Right cardiac atrium (tissue), 5 donors: ENCODE measurements around the gene NTN1. TPM values are rescaled to one million over a fixed set of nuclear protein-coding genes. Genes with fewer than 3 reads are reported as not detected.
A peak's percentile ranks its signal among the peaks of the same experiment; 100 is the strongest.

ENCODE experiments used
- ATAC-seq, 2 donors: fragments of 200-7000 bp; cut with Tn5 transposase; one replicate each; pipeline versions ENCODE4 v1.8.0 to v1.9.1; 2020; ENCODE audit warnings: moderate library complexity in 2 of 2, mild to moderate bottlenecking in 1 of 2
- DNase-seq, 3 donors: peaks; one replicate each; pipeline ENCODE4 v3.0.0-alpha.2; 2020
- H3K27ac ChIP-seq: one replicate; pipeline ENCODE4 v1.5.1; 2013; ENCODE audit warnings: mild to moderate bottlenecking, low read length, control low read depth, moderate library complexity
- H3K27me3 ChIP-seq: one replicate; pipeline ENCODE4 v1.6.1; 2013; ENCODE audit not compliant: control insufficient read depth, insufficient read depth
- H3K4me1 ChIP-seq: one replicate; pipeline ENCODE4 v1.6.1; 2013; ENCODE audit warnings: low read length; ENCODE audit not compliant: control insufficient read depth, insufficient read depth
- H3K4me3 ChIP-seq: one replicate; pipeline ENCODE4 v1.5.1; 2013; ENCODE audit warnings: low read length, control low read depth
- H3K9me3 ChIP-seq: one replicate; pipeline ENCODE4 v1.6.1; 2013; ENCODE audit warnings: low read length; ENCODE audit not compliant: control insufficient read depth
- WGBS: extraction: QIAGEN DNeasy Blood & Tissue Kit; methylation state at CpG from one replicate; pipeline ENCODE4 v1.1.7; 2013; 5-methylcytosine and 5-hydroxymethylcytosine counted together
- intact Hi-C, 4 donors: fragments of 100-400 bp; cut with DNase I; formaldehyde crosslinking; loops; one replicate each; pipeline versions ENCODE4 v1.11.0 to v1.14.0; 2022 to 2023
- polyA plus RNA-seq: library from polyadenylated mRNA; stranded (reverse); fragments of 200-250 nt; gene quantifications from one replicate; pipeline ENCODE4 v1.2.3, GENCODE V29; 2013
- total RNA-seq, 4 donors: library from RNA; stranded (reverse); fragmentation: NEBNext Ultra II Directional; extraction: Animal tissue kit (Norgen Biotek cat#: 25700); gene quantifications; one replicate each; pipeline ENCODE4 v1.2.1, GENCODE V29; 2021
- donor health status: healthy with polysubstance abuse.
- donor health status: DM: no; HTN: yes; CAD: no.
- donor health status: DM: no; HTN: no; CAD: no.
- donor health status: DM: no; HTN: yes; CAD: no; lungs with severe emphysema.
- donor health status: DM: yes; HTN: yes; CAD: no.

NTN1 gene
- total and polyA plus RNA-seq, 5 donors: 90.5 to 265 (median 179) TPM

- WGBS: 72% methylated on average over 9 of the region's 9 CpGs
Observed at GRCh38 chr17:9062399-9062902, 41.1 kb downstream of the NTN1 start.

DNA sequence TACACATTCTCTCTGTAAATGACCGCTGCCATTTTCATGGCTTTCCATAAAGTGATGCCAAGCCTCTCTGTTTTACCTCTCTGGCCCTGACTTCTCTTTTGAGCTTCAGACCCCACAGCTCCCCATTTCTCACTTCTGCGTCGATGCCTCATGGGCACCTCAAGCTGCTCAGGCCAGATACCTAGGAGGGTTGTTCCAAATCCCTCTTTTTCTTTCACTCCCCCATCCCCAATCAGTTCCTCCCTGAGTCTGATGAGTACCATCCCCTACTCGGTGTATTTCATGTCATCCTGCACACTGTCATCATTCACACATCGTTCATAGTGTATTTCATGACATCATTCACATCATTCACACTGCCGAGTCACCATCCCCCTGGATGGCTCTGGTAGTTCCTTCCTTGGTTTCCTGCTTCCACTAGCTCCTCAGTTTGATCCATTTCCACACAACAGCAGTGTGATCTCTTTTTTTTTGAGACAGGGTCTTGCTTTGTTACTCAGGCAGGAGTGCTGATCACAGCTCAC is 43.1 kb downstream of the NTN1 start:
- intact Hi-C loops: no loop called here
- H3K9me3 ChIP-seq: no peaks in the 10 kb centered on the region
- WGBS: 79% methylated on average over 6 of the region's 6 CpGs
- no peak overlapping the region for H3K4me3 ChIP-seq
- ATAC-seq (no peak), DNase-seq (no peak)
- no peak overlapping the region for H3K27ac ChIP-seq
- no peaks in the 10 kb centered on the region for H3K4me1 ChIP-seq
- H3K27me3 ChIP-seq: no peaks in the 10 kb centered on the region

More at GRCh38 chr17:9062399-9062902, 41.1 kb downstream of the NTN1 start:
- Histone ChIP-seq H3K4me3 (no peak overlapping the region), H3K9me3 (no peaks in the 10 kb centered on the region), H3K27ac (no peak overlapping the region), H3K4me1 (no peaks in the 10 kb centered on the region), H3K27me3 (no peaks in the 10 kb centered on the region)
- DNase-seq (no peak), ATAC-seq (no peak)
- intact Hi-C loops: no loop called here

GRCh38 chr17:9071016-9071415 is 49.7 kb downstream of the NTN1 start:
- DNase-seq (peak in 1 of 3 donors; percentile 18), ATAC-seq (peak; percentile 34 to 61)
- no peaks in the 10 kb centered on the region for H3K9me3 ChIP-seq
- H3K4me1 ChIP-seq: peaks cover 10% of the 10 kb centered on the region
- 54% methylated on average over 10 of the region's 10 CpGs for WGBS
- H3K27me3 ChIP-seq: no peaks in the 10 kb centered on the region
- intact Hi-C loops: no loop called here
- no peak overlapping the region for H3K4me3 ChIP-seq
- peak overlapping the region; percentile 92 for H3K27ac ChIP-seq

DNA sequence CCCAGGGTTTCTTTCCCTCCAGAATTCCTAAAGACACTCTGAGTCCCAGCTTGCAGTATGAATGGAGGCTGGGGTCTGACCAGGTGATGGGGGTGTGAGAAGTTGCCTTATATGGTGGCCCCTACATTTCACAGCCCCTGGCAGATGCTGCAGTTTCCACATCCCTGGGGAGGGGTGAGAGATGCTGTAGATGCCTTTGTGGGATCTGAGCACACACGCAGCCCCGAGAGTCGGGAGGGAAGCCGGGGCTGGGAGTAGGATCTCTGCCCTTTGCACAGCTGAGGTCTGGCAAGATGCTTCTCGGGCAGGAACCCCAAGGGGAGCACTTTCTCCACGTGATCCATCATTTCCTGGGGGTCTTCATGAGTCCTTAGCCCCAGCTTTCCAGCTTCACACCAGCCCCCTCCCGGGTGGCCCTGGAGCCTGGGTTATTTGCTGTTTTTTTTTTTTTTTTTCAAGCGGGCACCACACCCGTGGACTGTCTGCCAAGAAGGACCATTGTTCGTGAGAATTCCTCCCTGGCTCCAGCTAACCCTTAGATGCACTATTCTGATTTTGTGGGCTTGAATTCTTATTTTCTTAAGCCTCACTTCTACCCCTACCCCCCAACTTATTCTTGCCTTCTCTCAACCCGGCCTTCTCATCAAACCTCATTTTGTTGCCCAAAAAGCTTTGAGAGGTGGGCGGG is 50.6 kb downstream of the NTN1 start:
- DNase-seq (no peak), ATAC-seq (peak; percentile 60 to 70)
- no peak overlapping the region for H3K4me3 ChIP-seq
- H3K4me1 ChIP-seq: peaks cover 10% of the 10 kb centered on the region
- H3K9me3 ChIP-seq: no peaks in the 10 kb centered on the region
- H3K27me3 ChIP-seq: no peaks in the 10 kb centered on the region
- intact Hi-C loops: no loop called here
- peak overlapping the region; percentile 62 for H3K27ac ChIP-seq
- WGBS: 33% methylated on average over 12 of the region's 12 CpGs

GRCh38 chr17:9072696-9073339 is 51.5 kb downstream of the NTN1 start:
- no peaks in the 10 kb centered on the region for H3K27me3 ChIP-seq
- H3K4me3 ChIP-seq: no peak overlapping the region
- intact Hi-C loops: no loop called here
- peaks cover 12% of the 10 kb centered on the region for H3K4me1 ChIP-seq
- ATAC-seq (peak; percentile 63 to 76), DNase-seq (peak; percentile 85 to 94 (median 91))
- H3K9me3 ChIP-seq: no peaks in the 10 kb centered on the region
- peak overlapping the region; percentile 47 for H3K27ac ChIP-seq
- 43% methylated on average over 17 of the region's 17 CpGs for WGBS

GRCh38 chr17:9074131-9074530 is 52.8 kb downstream of the NTN1 start:
- H3K4me1 ChIP-seq: peaks cover 14% of the 10 kb centered on the region
- no peak overlapping the region for H3K4me3 ChIP-seq
- no peaks in the 10 kb centered on the region for H3K27me3 ChIP-seq
- ATAC-seq (peak in 1 of 2 donors; percentile 40), DNase-seq (peak in 2 of 3 donors; percentile 25 to 54)
- H3K27ac ChIP-seq: no peak overlapping the region
- no peaks in the 10 kb centered on the region for H3K9me3 ChIP-seq
- intact Hi-C loops: no loop called here
- 93% methylated on average over 16 of the region's 16 CpGs for WGBS

DNA sequence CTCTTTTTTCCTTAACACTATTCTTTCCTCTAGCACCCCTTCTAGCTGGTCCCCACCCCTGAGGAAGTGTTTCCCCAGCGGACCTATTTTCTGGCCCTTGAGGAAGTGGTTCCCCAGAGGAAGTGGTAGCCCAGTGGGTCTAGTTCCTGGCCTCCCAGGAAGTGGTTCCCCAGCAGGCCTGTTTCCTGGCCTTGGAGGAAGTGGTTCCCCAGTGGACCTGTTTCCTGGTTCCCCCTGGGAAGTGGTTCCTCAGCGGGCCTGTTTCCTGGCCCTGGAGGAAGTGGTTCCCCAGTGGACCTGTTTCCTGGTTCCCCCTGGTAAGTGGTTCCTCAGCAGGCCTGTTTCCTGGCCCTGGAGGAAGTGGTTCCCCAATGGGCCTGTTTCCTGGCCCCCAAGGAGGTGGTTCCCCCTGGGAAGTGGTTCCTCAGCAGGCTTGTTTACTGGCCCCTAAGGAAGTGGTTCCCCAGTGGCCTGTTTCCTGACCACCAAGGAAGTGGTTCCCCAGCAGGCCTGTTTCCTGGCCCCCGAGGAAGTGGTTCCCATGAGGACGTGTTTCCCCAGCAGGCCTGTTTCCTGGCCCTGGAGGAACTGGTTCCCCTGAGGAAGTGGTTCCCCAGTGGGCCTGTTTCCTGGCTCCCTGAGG is 58.3 kb downstream of the NTN1 start:
- Histone ChIP-seq H3K4me3 (no peak overlapping the region), H3K27ac (no peak overlapping the region), H3K4me1 (peaks cover 6% of the 10 kb centered on the region), H3K27me3 (no peaks in the 10 kb centered on the region), H3K9me3 (no peaks in the 10 kb centered on the region)
- WGBS: 70% methylated on average over 4 of the region's 4 CpGs
- ATAC-seq (no peak), DNase-seq (peak in 1 of 3 donors; percentile 7)
- intact Hi-C loops: no loop called here

GRCh38 chr17:9080296-9080914 is 59.1 kb downstream of the NTN1 start:
- 83% methylated on average over 7 of the region's 7 CpGs for WGBS

GRCh38 chr17:9080983-9081382 is 59.7 kb downstream of the NTN1 start:
- H3K27me3 ChIP-seq: no peaks in the 10 kb centered on the region
- DNase-seq (no peak), ATAC-seq (no peak)
- no peak overlapping the region for H3K4me3 ChIP-seq
- H3K27ac ChIP-seq: no peak overlapping the region
- no peaks in the 10 kb centered on the region for H3K9me3 ChIP-seq
- WGBS: 27% methylated on average over 3 of the region's 3 CpGs
- intact Hi-C loops: no loop called here
- peaks cover 6% of the 10 kb centered on the region for H3K4me1 ChIP-seq

More at GRCh38 chr17:9080296-9080914, 59.1 kb downstream of the NTN1 start:
- intact Hi-C loops: no loop called here
- ATAC-seq: no peak
- H3K4me3 ChIP-seq: no peak overlapping the region
- H3K27me3 ChIP-seq: no peaks in the 10 kb centered on the region
- no peak for DNase-seq
- no peaks in the 10 kb centered on the region for H3K9me3 ChIP-seq
- peaks cover 6% of the 10 kb centered on the region for H3K4me1 ChIP-seq
- no peak overlapping the region for H3K27ac ChIP-seq

DNA sequence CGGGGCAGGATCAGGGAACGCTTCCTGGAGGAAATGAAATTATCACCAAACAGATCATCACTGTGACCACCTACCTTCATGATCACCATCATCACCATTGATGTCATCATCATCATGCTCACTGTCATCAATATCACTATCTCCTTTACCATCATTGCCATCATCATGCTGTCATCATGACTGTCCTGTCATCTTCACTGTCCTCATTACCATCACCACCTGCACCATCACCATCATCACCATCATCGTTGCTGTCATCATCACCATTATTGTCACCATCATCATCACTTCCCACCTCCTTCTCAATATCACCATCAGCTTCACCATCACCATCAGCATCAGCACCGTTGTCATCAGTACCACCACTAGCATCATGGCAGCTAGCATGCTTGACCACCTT is 65.3 kb downstream of the NTN1 start:
- H3K27ac ChIP-seq: no peak overlapping the region
- H3K9me3 ChIP-seq: no peaks in the 10 kb centered on the region
- peaks cover 2% of the 10 kb centered on the region for H3K4me1 ChIP-seq
- no peak overlapping the region for H3K4me3 ChIP-seq
- no peak for ATAC-seq
- 92% methylated on average over 4 of the region's 4 CpGs for WGBS
- DNase-seq: no peak
- intact Hi-C loops: no loop called here
- no peaks in the 10 kb centered on the region for H3K27me3 ChIP-seq
